GM18909 (cell line): ENCODE measurements around the gene CREB5.
"Not testable (repeated sequence)": the region's sequence is repeated elsewhere in the genome, so short reads cannot be mapped to it uniquely, and the experiment has no call there.

Source experiments
- ATAC-seq: cut with Tn5 transposase; IDR thresholded peaks from one replicate; pipeline ENCODE4 v1.9.1; 2021; ENCODE audit warnings: mild to moderate bottlenecking; ENCODE audit not compliant: unreplicated experiment, poor library complexity

CREB5 gene, protein sequence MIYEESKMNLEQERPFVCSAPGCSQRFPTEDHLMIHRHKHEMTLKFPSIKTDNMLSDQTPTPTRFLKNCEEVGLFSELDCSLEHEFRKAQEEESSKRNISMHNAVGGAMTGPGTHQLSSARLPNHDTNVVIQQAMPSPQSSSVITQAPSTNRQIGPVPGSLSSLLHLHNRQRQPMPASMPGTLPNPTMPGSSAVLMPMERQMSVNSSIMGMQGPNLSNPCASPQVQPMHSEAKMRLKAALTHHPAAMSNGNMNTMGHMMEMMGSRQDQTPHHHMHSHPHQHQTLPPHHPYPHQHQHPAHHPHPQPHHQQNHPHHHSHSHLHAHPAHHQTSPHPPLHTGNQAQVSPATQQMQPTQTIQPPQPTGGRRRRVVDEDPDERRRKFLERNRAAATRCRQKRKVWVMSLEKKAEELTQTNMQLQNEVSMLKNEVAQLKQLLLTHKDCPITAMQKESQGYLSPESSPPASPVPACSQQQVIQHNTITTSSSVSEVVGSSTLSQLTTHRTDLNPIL

DNA sequence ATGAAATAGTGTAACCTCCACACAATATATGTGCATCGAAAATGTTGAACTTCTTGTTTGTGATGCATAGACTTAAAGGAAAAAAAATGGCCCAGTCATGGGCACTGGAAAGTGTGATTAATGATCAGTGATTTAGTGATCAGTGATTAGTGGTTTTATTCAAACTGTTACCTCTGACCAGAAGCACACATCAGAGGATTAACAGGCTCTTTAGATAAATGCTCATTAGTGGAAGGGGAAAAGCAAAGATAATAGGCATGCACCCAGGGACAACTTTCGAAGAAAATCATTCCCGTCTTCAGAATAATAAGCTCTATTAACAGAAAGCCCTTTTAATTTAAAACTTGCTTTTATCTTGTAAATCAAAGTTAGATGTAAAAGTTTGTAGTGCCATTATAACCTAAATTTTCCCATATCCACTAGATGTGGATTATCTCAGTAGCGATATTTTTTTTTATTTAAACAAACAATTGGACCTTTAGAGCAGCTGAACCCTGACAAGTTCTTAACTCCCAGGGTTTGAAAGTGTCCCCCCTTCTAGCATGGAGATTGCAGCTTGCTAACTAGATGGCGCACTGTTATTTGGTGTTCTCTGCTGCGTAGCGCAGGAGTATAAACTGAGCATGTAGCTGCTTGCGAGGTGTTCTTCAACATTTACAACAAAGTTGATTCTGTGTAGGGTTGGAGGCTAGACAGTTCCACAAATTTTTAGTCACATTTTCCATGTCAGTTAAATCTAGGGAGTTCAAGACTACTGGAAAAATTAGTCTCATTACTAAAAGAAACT lies at the start of gene CREB5:
CREB5 (plus strand) TSS at position 643 of the 787 bp plus-strand sequence. CDS start 397 bp downstream, outside the sequence.
- no peak for ATAC-seq

DNA sequence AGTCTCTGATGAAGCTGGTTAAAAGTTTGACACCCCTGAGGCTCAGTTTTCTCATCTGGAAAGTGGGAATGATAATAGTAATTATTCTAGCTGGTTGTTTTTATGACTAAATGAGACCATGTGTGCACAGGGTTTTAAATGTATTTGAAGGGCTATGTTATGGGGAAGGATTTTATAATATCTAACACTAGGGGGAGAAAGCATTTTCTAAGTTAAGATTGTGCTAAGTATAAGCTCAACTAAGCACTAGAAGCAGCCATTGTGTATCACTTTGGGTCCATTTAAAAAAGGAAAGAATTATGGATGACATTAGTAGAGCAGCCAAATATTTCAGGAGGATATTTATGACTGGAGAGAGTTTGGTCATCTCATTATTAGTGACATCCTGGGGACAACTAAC lies 49.5 kb upstream of the CREB5 start:
- ATAC-seq: no peak

DNA sequence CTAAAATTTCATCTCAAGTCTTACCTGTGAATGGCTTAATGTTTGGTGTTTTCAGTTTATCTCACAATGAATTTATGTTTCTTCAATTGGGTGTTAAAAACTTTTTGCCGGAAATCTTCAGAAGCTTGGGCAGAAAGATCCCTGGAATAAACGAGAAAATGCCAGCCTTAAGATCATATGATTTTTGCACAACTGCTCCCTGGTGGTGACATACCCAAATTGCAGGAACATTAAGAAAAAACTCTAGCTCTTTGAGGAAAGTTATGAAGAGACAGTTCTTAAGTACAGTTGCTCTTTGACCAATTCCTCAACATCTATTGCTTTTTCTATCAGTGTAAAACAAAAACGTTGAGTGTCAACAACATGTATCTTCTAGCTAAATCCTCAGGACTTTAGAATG lies 48.2 kb upstream of the CREB5 start:
- no peak for ATAC-seq

DNA sequence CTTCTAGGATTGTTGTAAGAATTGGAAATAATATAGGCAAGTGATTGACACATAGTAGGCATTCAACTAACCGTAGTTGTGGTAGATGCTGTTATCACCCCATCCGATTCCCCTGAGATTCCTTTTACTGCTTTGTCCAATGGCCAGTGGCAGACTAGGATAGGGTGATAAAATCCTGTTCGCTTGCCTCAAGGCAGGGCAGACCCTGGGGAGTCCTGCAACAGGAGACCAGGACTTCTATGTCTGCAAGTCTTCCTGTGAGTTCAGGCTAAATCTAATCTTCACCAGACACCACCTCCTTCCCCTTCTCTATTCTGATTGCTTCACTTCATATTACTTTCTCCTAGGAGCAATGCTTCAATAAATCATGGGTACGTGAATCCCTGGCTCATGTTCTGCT lies 42.8 kb upstream of the CREB5 start:
- ATAC-seq: no peak

DNA sequence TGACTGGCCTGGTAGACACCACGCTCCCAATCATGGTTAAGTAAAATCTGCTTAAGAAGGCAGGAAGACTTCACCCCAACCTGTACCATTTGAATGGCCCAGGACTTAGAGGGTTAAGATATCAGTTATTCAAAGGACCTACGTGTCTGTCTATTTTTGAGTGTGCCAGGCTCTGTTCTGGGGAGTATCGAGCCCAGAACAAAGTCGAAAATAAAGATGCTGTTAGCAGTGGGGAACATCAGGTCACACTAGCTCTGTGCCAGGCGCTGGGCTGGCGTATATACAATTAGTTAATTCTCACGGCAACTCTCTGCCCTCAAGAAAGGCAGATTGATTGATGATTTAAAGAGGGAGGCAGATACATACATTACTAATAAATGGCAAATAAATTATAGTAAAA lies 40.5 kb upstream of the CREB5 start:
- ATAC-seq: no peak

DNA sequence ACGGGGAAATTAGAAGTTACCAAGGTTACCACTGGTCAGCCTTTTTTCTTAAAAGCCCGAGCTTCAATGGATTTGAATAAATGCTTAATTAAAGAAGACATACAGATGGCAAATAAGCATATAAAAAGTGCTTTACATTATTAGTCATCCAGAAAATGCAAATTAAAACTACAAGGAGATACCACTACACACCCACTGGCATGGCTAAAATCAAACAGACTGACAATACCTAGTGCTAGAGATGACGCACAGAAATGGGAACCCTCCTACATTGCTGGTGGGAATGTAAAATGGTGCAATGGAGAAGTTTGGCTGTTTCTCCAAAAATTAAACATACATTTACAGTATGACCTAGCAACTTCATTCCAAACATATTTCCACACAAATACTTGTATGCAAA lies 38.3 kb upstream of the CREB5 start:
- no peak for ATAC-seq

DNA sequence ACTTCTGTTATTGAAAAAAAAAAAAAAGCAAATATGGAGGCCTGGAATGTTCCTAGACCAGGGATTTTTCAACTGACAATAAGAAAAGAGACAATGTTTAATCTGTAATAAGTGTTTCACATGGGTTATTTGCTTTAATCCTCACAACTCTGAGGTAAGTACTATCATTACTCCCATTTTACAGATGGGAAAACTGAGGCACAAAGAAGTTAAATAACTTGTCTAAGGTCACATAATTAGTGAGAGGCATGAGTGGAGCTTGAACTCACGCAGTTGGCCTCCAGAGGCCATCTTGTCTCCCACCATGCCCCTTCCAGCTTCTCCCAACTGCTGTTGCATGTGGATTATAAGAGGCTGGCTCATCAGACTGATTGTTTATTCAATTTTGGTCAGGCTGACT lies 36.6 kb upstream of the CREB5 start:
- ATAC-seq: no peak

DNA sequence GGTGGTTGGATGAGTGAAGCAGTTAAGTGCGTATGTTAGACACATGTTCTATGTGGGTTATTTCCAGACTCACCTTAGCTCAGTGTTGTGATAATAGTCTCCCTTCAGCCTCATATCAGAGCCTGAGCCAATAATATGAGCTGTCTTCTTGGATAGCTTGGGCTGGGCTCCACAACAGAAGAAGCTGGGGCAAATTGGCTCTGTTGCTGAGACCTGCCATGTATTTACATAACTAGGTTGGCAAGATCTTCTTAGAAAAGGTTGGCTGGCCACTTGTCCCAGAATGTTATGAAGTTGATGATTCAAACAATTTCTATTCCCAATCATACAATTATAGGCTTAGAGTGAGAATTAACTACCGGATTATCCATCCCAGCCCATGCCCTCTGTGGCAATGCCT lies 35.7 kb upstream of the CREB5 start:
- ATAC-seq: no peak

DNA sequence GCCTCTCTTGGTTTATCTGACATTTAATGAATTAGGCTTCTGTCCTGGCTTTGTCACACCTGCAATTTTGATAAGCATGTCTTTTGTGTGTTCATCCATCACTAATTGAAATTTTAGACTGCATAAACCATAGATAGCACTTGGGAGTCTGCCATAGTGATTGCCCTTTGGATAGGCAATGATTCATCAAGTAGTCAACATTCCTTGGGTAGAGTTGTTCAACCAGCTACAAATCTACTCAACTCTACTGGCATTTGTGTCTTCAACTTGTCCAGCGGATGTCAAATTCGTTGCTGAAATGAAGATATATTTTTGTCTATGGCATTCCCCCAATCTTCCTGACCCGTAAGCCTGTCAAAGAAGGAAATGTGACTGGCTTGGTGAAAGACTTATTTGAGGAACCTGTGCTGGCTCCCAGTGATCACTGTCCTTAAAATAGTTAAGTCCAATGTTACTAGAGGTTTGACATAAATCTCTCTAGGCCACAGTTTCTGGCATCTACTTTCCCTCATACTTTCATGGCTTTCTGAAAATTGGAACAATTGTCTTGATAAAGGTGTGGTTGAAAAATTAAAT lies 33.7 kb upstream of the CREB5 start:
- no peak for ATAC-seq

DNA sequence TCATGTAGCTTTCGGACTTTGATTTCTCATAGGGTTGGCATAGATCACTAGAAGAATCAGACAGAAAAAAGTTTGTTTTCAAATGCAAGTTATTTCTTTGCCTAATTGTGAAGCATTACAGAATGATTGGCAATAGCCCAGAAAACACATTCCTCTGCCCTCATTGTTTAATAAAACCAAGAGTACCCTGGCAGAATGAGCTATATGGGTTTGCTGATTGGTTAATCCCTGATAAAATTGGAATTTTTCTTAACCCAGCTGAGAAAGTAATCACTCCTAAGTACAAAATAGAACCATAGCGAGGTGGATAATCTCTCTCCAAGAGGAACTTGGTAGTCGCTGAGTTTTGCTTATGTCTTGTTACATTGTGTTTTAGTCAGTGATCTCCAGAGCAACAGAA lies 30.9 kb upstream of the CREB5 start:
- no peak for ATAC-seq

DNA sequence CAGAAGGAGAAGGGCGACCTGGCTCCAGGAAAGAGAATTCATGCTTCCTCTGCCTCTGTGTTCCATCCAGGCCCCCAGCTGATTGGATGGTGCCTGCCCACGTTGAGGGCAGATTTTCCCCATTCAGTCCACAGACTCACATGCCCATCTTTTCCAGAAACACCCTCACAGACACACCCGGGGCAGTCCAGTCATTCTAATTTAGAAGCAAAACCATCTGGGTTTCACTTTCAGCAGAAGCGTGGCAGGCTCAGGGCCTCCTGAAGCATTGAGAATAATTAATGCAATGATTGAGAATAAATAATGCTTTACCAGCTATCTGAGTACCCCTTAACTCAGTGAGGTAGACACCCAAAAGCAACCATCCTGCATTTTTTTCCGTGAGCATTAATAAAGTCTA lies 30.2 kb upstream of the CREB5 start:
- no peak for ATAC-seq

DNA sequence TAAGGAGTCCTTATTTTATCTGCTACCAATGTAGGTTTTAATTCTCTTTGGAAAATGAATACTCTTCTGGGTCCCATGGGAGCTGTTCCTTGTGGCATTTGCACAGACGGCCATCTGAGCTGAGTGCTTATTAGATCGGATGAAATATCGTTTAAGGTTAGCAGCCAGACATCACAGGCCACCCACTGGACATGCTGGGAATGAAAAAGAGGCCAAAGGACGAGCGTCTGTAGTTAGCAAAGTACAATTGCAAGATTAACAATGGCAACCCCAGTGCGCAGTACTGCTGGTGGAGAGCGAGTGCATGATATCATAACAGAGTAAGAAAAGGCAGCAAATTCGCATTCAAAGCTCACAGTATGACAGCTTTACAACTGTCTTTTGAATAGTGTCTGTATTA lies 28.3 kb upstream of the CREB5 start:
- no peak for ATAC-seq

DNA sequence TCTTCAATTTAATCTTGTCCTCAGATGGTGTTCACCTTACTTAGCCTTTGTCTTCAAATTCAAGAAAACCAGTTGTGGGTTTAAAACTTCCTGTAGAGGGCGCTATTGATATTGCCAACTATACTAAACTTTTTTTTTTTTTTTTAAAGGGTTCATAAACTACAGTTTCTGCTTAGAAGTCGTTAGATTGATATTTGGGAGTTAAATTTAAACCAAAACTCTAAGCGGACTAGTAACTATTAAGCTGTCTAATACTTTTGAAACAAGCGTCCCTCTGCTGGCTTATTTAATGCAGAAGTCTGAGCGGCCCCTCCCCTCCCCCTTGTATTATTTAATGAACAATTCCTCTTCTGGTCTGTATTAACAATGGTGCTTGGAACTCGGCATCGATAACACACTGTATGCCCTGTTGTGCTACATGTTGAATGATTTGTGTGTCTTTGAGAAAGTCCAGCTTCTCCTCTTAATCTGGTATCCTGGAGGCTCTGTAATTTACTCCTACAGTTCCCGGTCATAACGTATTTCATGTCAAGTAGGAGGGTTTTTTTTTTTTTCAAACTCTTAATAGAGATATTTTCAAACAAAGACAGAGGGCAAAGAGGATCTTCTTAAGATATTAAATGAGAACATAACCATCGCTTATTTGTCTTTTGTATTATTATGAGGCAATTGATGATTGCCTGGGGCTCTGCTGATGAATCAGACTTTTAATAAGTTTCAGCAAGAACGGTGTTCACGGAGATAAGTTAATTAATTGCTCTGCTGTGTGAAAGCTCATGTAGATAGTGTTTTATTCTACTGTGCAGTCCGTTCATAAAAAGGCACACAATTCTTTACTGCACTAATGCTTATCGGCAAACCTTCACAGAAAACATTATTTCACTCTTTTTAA lies 22.6 kb upstream of the CREB5 start:
- ATAC-seq: no peak

DNA sequence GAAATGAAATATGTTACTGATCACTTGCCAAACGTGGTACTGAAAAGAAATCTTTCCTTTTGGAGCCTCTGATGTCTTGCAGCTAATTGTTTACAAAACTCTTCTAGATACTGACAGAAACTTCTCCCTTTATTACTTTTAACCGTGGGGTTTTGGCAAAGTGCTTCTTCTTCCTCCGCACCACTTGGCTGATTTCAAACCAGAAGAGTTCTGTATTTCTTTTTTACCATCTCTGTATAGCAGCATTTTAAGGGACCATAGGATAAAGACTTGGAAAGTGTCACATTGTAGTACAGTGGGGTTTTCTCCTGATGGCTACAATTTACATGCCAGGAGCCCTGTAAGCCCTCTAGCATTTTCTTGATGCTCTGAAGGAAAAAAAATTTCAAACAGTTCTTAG lies 21.9 kb upstream of the CREB5 start:
- no peak for ATAC-seq

DNA sequence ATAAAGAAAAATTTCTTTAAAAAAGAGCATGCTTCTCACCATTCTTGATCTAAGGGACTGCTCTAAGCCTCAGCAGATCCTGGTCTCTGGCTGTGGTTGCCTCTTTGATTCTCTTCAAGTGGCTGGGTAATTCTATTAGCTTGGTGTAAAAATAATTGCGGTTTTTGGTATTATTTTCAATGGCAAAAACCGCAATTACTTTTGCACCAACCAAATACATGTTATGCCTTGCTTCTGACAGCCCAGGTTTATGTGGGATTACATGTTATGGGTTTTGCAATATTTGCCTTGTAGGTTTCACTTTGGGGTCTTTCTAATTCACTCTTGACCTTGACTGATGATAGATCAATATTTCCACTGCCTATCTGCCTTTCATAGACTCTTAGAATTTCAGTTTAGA lies 20.0 kb upstream of the CREB5 start:
- no peak for ATAC-seq

DNA sequence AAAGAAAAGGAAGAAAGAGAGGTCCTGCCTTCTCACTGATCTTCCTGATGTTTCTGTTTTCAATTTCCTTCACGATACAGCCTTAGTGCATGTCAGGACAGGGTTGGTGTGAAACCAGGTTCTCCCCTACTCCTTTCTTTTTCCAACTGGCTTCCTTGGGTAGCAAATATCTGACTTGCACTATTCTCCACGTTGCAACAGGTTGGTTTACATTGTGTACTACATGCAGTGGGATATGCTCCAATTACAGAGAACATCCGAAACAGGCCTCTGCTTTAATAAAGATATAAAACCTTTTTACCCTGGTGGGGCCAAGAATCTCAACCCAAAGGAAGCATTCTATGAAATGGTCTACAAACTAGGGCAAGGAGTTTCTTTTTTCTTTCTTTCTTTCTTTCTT lies 16.9 kb upstream of the CREB5 start:
- ATAC-seq: no peak

DNA sequence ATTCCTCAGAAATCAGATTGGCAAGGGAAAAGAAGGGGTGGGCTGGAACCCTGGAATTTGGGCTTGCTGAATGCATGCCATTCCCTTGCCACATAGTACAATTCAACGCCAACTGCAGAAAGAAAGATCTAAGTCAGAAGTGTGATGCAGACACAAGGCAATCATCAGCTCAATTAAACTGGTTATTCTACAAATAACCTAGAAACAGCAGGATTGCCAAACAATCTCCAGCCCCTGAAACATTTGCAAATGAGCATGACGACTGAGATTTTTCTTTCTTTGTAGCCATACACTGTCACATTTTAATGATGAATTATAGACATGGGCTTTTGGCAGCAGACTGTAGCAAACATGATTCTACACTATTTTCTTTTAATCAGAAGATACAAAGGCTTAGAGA lies 16.5 kb upstream of the CREB5 start:
- no peak for ATAC-seq

DNA sequence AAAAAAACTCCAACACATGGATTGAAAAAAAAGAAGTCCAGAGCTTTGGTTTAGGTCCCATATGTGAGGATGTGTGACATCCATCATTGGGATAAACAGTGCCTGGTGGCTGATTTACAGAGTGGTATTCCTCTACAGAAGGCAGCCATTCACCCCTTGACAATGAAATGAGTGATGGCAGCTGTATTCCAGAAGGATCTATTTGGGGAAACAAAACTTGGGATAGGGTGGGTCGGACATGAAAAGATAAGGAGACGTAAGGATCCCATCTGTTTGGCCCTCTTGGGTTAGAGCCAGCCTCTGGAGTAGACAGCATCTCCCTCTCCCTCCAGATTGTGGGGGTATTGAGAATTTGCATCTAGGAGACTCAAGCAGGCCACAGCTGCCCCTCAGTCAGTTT lies 15.2 kb upstream of the CREB5 start:
- no peak for ATAC-seq

DNA sequence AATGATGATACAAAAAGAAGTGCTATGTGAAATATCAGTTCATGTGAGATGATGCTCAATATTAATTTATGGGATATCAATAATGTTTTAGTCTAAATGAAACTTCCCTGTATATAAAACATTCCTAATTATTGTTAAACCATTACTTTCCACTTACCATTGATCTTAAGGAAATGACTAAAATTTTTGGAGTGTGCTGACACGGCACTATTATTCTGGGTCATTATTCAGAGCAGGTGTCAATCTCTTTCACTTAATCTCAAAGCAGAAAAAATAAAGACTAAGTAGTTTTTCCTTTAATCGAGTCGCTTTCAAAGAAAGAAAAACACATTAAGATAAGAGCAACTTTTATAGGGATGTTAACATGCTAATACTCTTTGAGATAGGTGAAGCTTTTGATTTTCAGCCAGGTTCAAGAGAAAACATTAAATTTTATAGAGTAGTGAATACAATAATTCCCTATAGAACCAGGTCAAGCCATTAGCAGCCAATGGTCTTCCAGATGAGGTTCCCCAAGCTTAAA lies 11.4 kb upstream of the CREB5 start:
- ATAC-seq: no peak

DNA sequence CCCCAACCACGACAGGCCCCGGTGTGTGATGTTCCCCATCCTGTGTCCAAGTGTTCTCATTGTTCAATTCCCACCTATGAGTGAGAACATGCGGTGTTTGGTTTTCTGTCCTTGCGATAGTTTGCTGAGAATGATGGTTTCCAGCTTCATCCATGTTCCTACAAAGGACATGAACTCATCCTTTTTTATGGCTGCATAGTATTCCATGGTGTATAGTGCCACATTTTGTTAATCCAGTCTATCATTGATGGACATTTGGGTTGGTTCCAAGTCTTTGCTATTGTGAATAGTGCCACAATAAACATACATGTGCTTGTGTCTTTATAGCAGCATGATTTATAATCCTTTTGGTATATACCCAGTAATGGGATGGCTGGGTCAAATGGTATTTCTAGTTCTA lies 10.8 kb upstream of the CREB5 start:
- not testable (repeated sequence) for ATAC-seq
